ENCODE measurements around the gene ME3. TPM values are rescaled to one million over a fixed set of nuclear protein-coding genes. Genes with fewer than 3 reads are reported as not detected.

The ME3 gene
- polyA plus RNA-seq, 4 donors: 5.1 to 21.4 (median 7.3) TPM

DNA sequence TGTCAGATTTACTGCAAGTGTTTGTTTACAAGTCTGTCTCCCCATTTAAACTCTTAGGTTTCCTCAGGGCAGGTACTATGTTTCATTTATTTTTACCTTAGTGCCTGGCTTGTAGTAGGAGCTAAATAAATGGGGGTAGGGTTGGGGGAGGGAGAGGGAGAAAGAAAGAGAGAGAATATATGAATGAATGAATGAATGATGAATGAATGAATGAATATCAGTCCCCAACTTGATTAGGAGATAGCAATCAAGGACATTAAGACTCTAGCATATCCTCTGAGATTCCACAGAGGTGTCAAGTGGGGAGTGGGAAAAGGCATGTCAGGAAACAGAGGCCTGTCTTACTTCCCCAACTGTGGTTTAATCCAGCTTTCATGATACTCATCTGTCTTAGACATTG lies 83.2 kb downstream of the ME3 start:
- DNase-seq: no peak
- Histone ChIP-seq H3K27me3 (ENCODE audit: control insufficient read depth in 3 of 3, insufficient read depth in 3 of 3, low read length in 3 of 3) (no peaks in the 10 kb centered on the region), H3K4me3 (ENCODE audit: low read depth in 1 of 3, low read length in 3 of 3) (no peak overlapping the region), H3K36me3 (ENCODE audit: control insufficient read depth in 3 of 3, insufficient read depth in 2 of 3, low read depth in 1 of 3, low read length in 3 of 3) (peaks cover 0 to 4% (median 0%) of the 10 kb centered on the region in 3 donors), H3K27ac (ENCODE audit: low read depth in 1 of 3, low read length in 2 of 3) (no peak overlapping the region), H3K9me3 (ENCODE audit: control insufficient read depth in 2 of 2, insufficient read depth in 1 of 2, low read depth in 1 of 2, low read length in 1 of 2) (no peaks in the 10 kb centered on the region), H3K4me1 (ENCODE audit: control insufficient read depth in 3 of 3, insufficient read depth in 2 of 3, low read depth in 1 of 3, low read length in 2 of 3) (peaks cover 0 to 13% (median 1%) of the 10 kb centered on the region in 3 donors)
- no peak for FAIRE-seq

- Histone ChIP-seq H3K27ac (ENCODE audit: low read depth in 1 of 3, low read length in 2 of 3) (no peak overlapping the region), H3K9me3 (ENCODE audit: control insufficient read depth in 2 of 2, insufficient read depth in 1 of 2, low read depth in 1 of 2, low read length in 1 of 2) (no peaks in the 10 kb centered on the region), H3K4me3 (ENCODE audit: low read depth in 1 of 3, low read length in 3 of 3) (no peak overlapping the region), H3K4me1 (ENCODE audit: control insufficient read depth in 3 of 3, insufficient read depth in 2 of 3, low read depth in 1 of 3, low read length in 2 of 3) (peaks cover 0 to 13% (median 1%) of the 10 kb centered on the region in 3 donors), H3K27me3 (ENCODE audit: control insufficient read depth in 3 of 3, insufficient read depth in 3 of 3, low read length in 3 of 3) (no peaks in the 10 kb centered on the region), H3K36me3 (ENCODE audit: control insufficient read depth in 3 of 3, insufficient read depth in 2 of 3, low read depth in 1 of 3, low read length in 3 of 3) (peaks cover 0 to 4% (median 0%) of the 10 kb centered on the region in 3 donors)
- DNase-seq (no peak), FAIRE-seq (no peak)
- WGBS, 3 donors: 70 to 90% (median 90%) methylated on average over 2 of the region's 2 CpGs
These were observed 83.8 kb downstream of the ME3 start for GRCh38 chr11:86588566-86589090.

- Histone ChIP-seq H3K9me3 (ENCODE audit: control insufficient read depth in 2 of 2, insufficient read depth in 1 of 2, low read depth in 1 of 2, low read length in 1 of 2) (no peaks in the 10 kb centered on the region), H3K27me3 (ENCODE audit: control insufficient read depth in 3 of 3, insufficient read depth in 3 of 3, low read length in 3 of 3) (no peaks in the 10 kb centered on the region), H3K27ac (ENCODE audit: low read depth in 1 of 3, low read length in 2 of 3) (peak overlapping the region in 1 of 3 donors; percentile 41), H3K4me3 (ENCODE audit: low read depth in 1 of 3, low read length in 3 of 3) (no peak overlapping the region), H3K4me1 (ENCODE audit: control insufficient read depth in 3 of 3, insufficient read depth in 2 of 3, low read depth in 1 of 3, low read length in 2 of 3) (peaks cover 0 to 15% (median 0%) of the 10 kb centered on the region in 3 donors), H3K36me3 (ENCODE audit: control insufficient read depth in 3 of 3, insufficient read depth in 2 of 3, low read depth in 1 of 3, low read length in 3 of 3) (peaks cover 0 to 4% (median 0%) of the 10 kb centered on the region in 3 donors)
- no peak for DNase-seq
- WGBS, 3 donors: 77 to 88% (median 86%) methylated on average over 6 of the region's 6 CpGs
- no peak for FAIRE-seq
These were observed 84.9 kb downstream of the ME3 start for GRCh38 chr11:86587264-86588193.

GRCh38 chr11:86586307-86586706 lies 86.1 kb downstream of the ME3 start:
- Histone ChIP-seq H3K27me3 (ENCODE audit: control insufficient read depth in 3 of 3, insufficient read depth in 3 of 3, low read length in 3 of 3) (no peaks in the 10 kb centered on the region), H3K4me1 (ENCODE audit: control insufficient read depth in 3 of 3, insufficient read depth in 2 of 3, low read depth in 1 of 3, low read length in 2 of 3) (peaks cover 0 to 7% (median 0%) of the 10 kb centered on the region in 3 donors), H3K4me3 (ENCODE audit: low read depth in 1 of 3, low read length in 3 of 3) (no peak overlapping the region), H3K36me3 (ENCODE audit: control insufficient read depth in 3 of 3, insufficient read depth in 2 of 3, low read depth in 1 of 3, low read length in 3 of 3) (peaks cover 0 to 4% (median 0%) of the 10 kb centered on the region in 3 donors), H3K27ac (ENCODE audit: low read depth in 1 of 3, low read length in 2 of 3) (no peak overlapping the region), H3K9me3 (ENCODE audit: control insufficient read depth in 2 of 2, insufficient read depth in 1 of 2, low read depth in 1 of 2, low read length in 1 of 2) (no peaks in the 10 kb centered on the region)
- DNase-seq (peak in 1 of 2 donors; percentile 48), FAIRE-seq (no peak)
- WGBS, 3 donors: 91 to 97% (median 91%) methylated on average over 3 of the region's 3 CpGs

DNA sequence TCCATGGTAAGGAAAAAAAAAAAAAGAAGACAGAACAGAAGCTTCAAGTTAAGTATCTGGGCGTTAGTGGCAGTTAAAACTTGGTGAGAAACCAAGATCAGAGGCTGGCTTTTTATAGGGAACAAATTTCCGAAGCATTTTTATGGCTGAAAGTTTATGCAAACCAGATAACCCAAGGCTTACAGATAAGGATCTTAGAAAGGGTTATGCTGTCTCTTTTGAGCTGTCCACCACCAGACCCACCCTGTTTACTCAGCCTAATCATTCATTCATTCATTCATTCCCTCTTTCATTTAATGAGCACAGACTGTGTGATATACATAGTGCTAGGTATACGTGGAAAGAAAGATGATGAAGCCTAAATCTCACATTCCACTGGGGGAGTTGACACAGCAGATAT lies 89.5 kb downstream of the ME3 start:
- Histone ChIP-seq H3K36me3 (ENCODE audit: control insufficient read depth in 3 of 3, insufficient read depth in 2 of 3, low read depth in 1 of 3, low read length in 3 of 3) (peaks cover 0 to 4% (median 0%) of the 10 kb centered on the region in 3 donors), H3K9me3 (ENCODE audit: control insufficient read depth in 2 of 2, insufficient read depth in 1 of 2, low read depth in 1 of 2, low read length in 1 of 2) (no peaks in the 10 kb centered on the region), H3K27ac (ENCODE audit: low read depth in 1 of 3, low read length in 2 of 3) (no peak overlapping the region), H3K4me1 (ENCODE audit: control insufficient read depth in 3 of 3, insufficient read depth in 2 of 3, low read depth in 1 of 3, low read length in 2 of 3) (peaks cover 0 to 12% (median 0%) of the 10 kb centered on the region in 3 donors), H3K4me3 (ENCODE audit: low read depth in 1 of 3, low read length in 3 of 3) (no peak overlapping the region), H3K27me3 (ENCODE audit: control insufficient read depth in 3 of 3, insufficient read depth in 3 of 3, low read length in 3 of 3) (no peaks in the 10 kb centered on the region)
- WGBS, 3 donors: 18 to 50% (median 37%) methylated on average over 3 of the region's 3 CpGs
- DNase-seq: no peak
- no peak for FAIRE-seq

DNA sequence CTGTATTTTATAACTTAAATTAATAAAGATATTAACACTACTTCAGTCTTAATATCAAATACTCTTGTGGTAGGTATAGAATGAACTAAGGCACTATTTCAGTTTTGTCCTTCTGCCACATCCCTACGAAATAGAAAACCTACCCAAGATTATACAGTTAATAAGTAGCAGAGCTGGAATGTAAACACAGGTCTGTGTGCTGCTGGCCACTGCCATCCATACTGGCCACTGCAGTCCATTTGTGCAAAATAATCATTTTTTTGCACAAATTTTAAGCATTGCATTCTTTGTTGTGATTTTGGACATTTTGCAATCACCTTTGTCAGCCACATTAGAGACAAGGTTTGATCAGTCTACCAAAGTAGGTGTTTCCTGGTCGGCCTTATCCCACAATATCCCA lies 91.9 kb downstream of the ME3 start:
- H3K27me3 ChIP-seq (ENCODE audit: control insufficient read depth in 3 of 3, insufficient read depth in 3 of 3, low read length in 3 of 3): no peaks in the 10 kb centered on the region
- DNase-seq (no peak), FAIRE-seq (no peak)
- no peak overlapping the region for H3K4me3 ChIP-seq (ENCODE audit: low read depth in 1 of 3, low read length in 3 of 3)
- no peaks in the 10 kb centered on the region for H3K9me3 ChIP-seq (ENCODE audit: control insufficient read depth in 2 of 2, insufficient read depth in 1 of 2, low read depth in 1 of 2, low read length in 1 of 2)
- H3K4me1 ChIP-seq (ENCODE audit: control insufficient read depth in 3 of 3, insufficient read depth in 2 of 3, low read depth in 1 of 3, low read length in 2 of 3): peaks cover 0 to 12% (median 0%) of the 10 kb centered on the region in 3 donors
- no peak overlapping the region for H3K27ac ChIP-seq (ENCODE audit: low read depth in 1 of 3, low read length in 2 of 3)
- 66 to 75% (median 70%) methylated on average over 2 of the region's 2 CpGs for WGBS, 3 donors
- no peaks in the 10 kb centered on the region for H3K36me3 ChIP-seq (ENCODE audit: control insufficient read depth in 3 of 3, insufficient read depth in 2 of 3, low read depth in 1 of 3, low read length in 3 of 3)

- 80 to 88% (median 88%) methylated on average over 1 of the region's 1 CpG for WGBS, 3 donors
- no peak overlapping the region for H3K27ac ChIP-seq (ENCODE audit: low read depth in 1 of 3, low read length in 2 of 3)
- DNase-seq (no peak), FAIRE-seq (no peak)
- no peaks in the 10 kb centered on the region for H3K27me3 ChIP-seq (ENCODE audit: control insufficient read depth in 3 of 3, insufficient read depth in 3 of 3, low read length in 3 of 3)
- H3K36me3 ChIP-seq (ENCODE audit: control insufficient read depth in 3 of 3, insufficient read depth in 2 of 3, low read depth in 1 of 3, low read length in 3 of 3): no peaks in the 10 kb centered on the region
- H3K4me1 ChIP-seq (ENCODE audit: control insufficient read depth in 3 of 3, insufficient read depth in 2 of 3, low read depth in 1 of 3, low read length in 2 of 3): peaks cover 0 to 12% (median 0%) of the 10 kb centered on the region in 3 donors
- no peaks in the 10 kb centered on the region for H3K9me3 ChIP-seq (ENCODE audit: control insufficient read depth in 2 of 2, insufficient read depth in 1 of 2, low read depth in 1 of 2, low read length in 1 of 2)
- H3K4me3 ChIP-seq (ENCODE audit: low read depth in 1 of 3, low read length in 3 of 3): no peak overlapping the region
These were observed 93.0 kb downstream of the ME3 start for GRCh38 chr11:86579406-86579731.

- 91 to 96% (median 93%) methylated on average over 2 of the region's 2 CpGs for WGBS, 3 donors
- no peak for FAIRE-seq
- no peak overlapping the region for H3K4me3 ChIP-seq (ENCODE audit: low read depth in 1 of 3, low read length in 3 of 3)
- peak overlapping the region in 1 of 3 donors; percentile 69 for H3K27ac ChIP-seq (ENCODE audit: low read depth in 1 of 3, low read length in 2 of 3)
- no peaks in the 10 kb centered on the region for H3K9me3 ChIP-seq (ENCODE audit: control insufficient read depth in 2 of 2, insufficient read depth in 1 of 2, low read depth in 1 of 2, low read length in 1 of 2)
- DNase-seq: no peak
- H3K27me3 ChIP-seq (ENCODE audit: control insufficient read depth in 3 of 3, insufficient read depth in 3 of 3, low read length in 3 of 3): no peaks in the 10 kb centered on the region
- H3K36me3 ChIP-seq (ENCODE audit: control insufficient read depth in 3 of 3, insufficient read depth in 2 of 3, low read depth in 1 of 3, low read length in 3 of 3): no peaks in the 10 kb centered on the region
- peaks cover 0 to 12% (median 0%) of the 10 kb centered on the region in 3 donors for H3K4me1 ChIP-seq (ENCODE audit: control insufficient read depth in 3 of 3, insufficient read depth in 2 of 3, low read depth in 1 of 3, low read length in 2 of 3)
These were observed 93.5 kb downstream of the ME3 start for GRCh38 chr11:86578727-86579405.
